NCI-H187 treated with DMSO at 0.1 percent for 48 hours (cell line): ENCODE measurements around the gene LSM3.
"Not testable (repeated sequence)": the region's sequence is repeated elsewhere in the genome, so short reads cannot be mapped to it uniquely, and the experiment has no call there.

ENCODE experiments used
- DNase-seq: peaks from one replicate; lab custom pipeline; 2025; lab: John Stamatoyannopoulos, UW

Gene LSM3

GRCh38 chr3:14222900-14223594 is 44.4 kb downstream of the LSM3 start:
- DNase-seq = no peak

GRCh38 chr3:14223595-14223994 is 45.0 kb downstream of the LSM3 start:
- no peak for DNase-seq

DNA sequence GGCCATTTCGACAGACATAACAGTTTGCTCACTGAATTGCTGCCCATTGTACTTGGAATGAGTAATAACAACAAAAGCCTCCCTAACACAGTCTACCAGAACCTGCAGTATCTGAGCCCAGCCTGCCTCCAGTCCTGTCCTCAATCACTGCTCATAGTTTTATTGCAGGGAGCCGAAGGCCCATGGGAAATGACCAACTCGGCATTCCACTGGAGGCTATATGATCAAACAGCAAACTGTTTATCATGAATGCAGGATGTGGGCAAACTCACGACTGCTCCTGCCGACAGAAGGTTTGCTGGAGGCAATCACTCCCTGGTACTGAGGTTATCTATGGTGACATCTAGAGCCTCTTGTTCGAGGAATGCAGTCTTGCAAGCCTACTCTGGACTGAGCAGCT is 46.3 kb downstream of the LSM3 start:
- no peak for DNase-seq

GRCh38 chr3:14225421-14225820 is 46.8 kb downstream of the LSM3 start:
- no peak for DNase-seq

DNA sequence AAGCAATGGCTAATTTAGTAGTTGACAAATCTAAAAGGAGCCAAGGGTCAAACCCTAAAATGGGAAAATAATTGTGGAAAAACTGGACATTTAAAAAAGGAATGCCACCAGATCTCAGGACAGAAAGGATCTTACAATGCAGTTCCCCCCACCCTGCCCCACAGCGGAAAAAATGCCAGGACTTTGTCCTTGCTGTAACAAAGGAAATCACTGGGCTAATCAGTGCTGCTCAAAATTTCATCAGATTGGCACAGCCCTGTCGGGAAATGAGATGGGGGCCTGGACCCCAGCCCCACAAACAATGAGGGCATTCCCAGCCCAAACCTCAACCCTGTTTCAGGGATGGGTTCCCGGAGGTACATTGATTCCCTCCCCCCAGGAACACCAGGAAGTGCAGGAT is 47.7 kb downstream of the LSM3 start:
- DNase-seq = not testable (repeated sequence)

- DNase-seq = no peak
Measured at GRCh38 chr3:14227856-14228255, 49.2 kb downstream of the LSM3 start.

DNA sequence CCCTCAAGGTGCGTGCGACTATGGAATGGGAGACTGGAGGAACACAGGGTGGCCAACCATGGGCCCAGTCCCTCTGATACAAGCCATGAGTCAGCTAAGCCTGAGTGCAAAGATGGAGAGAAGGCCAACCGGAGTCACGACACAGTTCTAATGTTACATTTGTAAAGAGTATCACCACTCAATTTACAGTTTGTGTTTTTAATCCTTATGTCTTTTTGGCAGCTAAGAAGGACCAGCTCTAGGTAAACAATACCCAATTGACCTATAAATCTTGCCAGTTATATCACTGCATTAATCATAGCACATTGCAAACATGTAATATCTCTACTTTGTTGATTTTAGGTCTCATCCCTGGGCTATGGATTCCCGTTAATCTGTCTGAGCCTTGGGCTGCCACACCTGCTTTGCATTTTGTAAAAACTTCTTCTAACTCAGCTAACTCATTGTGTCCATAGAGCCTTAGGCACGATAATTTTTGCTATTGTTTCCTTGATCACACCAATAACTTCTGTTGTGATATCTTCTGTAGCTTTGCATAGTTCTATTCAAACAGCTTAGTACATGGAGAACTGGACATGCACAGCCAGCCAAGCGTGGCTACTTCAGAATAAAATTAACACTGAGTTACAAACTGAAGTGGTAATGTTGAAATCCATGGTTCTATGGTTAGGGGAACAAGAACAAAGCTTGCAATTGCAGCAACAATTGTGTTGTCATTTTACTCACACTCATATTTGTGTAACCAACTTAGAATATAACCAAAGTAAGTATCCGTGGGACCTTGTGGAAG is 50.3 kb downstream of the LSM3 start:
- no peak for DNase-seq

DNA sequence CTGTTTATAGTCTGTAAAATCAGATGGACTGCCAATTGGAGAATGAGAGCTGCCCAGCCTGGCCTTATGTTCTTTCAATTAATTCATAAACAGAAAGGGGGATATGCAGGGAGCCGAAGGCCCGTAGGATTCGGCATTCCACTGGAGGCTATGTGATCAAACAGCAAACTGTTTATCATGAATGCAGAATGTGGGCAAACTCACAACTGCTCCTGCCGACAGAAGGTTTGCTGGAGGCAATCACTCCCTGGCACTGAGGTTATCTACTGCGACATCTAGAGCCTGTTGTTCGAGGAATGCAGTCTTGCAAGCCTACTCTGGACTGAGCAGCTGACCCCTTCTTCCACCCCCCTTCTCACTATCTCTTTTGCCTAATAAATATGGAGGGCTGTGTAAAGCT is 51.1 kb downstream of the LSM3 start:
- DNase-seq = not testable (repeated sequence)

DNA sequence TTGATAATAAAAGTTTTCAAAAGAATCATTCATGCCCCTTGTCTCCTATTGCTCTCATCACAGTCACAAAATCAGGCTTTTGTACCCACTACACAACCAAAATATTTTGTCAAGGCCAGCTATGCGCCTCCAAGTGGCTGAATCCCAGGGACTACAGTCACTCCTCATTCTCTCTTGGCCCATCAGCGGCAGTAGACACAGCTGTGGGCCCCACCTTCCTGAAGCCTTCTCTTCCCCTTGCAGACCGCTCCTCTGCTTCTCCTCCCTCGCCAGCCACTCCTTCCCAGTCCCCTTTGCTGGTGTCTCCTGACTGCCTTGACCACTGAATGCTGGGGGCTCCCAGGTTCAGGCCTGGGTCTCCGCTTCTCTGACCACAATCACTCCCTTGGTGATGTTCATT is 52.1 kb downstream of the LSM3 start:
- no peak for DNase-seq

DNA sequence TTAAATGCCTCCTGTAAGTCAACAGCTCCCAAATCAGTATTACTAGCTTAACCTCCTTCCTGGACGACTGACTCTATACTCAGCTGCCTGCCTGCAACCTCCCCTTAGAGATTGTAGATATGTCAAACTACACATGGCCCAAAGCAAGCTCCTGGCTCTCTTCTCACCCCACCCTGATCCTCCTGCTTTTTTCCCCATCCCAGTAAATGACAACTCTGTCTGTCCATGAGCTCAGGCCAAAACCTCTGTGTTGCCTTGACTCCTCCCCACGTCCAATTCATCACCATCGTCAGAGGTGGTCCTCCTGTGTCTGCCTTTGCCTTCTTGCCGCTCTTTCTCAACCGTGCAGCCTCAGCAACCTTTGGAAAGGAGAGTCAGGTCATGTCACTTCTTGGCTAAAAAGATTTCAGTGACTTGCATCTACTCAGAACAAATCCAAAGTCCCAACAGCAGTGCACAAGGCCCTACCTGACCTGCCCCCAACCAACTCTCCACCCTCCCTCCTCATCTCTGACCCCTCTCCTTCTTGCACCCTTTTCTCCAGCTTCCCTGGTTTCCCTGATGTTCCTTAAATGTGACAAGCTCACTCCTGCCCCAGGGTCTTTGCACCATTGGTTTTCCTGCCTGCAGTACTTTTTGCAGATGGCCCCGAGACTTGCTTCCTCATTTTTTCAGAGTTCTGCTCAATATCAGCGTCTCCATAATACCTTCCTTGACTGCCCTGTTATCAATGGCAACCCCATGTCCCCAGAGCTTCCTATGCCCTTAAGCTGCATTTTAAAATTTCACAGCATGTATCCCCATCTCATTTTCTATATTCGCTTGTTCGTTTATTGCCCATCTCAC is 52.8 kb downstream of the LSM3 start:
- no peak for DNase-seq

- DNase-seq = no peak
Measured at GRCh38 chr3:14231998-14232501, 53.4 kb downstream of the LSM3 start.

GRCh38 chr3:14234251-14235002 is 55.8 kb downstream of the LSM3 start:
- no peak for DNase-seq

- no peak for DNase-seq
Measured at GRCh38 chr3:14235003-14235911, 56.6 kb downstream of the LSM3 start.

GRCh38 chr3:14235912-14236295 is 57.3 kb downstream of the LSM3 start:
- DNase-seq = no peak

DNA sequence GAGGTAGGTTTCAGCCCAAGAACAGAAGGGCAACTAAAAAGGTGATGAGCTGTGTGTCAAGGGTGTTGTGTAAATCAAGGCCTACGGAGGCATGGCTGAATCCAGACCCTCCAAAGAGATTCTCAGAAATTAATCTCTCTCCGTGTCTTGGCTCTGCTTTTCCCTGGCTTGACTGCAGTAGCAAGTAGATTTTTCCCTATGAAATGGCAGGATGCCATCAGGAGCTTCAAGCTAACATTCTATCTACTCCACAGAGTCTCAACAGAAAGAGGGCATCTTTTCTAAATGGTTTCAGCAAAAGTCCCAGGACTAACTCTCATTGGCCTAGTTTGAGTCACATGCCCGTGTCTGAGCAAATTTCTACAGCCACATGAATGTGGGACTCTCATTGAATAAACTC is 58.3 kb downstream of the LSM3 start:
- DNase-seq = no peak

DNA sequence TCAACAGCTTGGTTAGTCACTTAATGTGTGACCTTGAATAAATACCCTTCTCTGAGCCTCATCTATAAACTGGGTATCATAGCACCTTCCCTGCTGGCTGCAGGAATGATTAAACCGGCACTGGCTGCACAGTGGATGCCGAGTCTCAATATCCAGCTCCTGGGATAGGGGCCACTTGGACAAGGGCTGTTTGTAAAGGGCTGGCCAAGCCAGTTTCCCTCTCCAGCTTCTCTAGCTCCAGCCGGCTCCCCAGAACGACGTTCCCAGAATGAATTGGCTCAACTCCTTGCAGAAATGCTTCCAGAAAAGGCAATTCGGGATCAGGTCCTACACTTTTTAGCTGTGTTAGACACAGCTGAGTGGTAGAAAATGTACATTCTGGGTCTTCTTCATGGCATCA is 58.8 kb downstream of the LSM3 start:
- no peak for DNase-seq

GRCh38 chr3:14238356-14238755 is 59.7 kb downstream of the LSM3 start:
- no peak for DNase-seq

GRCh38 chr3:14238930-14239329 is 60.3 kb downstream of the LSM3 start:
- DNase-seq = no peak

DNA sequence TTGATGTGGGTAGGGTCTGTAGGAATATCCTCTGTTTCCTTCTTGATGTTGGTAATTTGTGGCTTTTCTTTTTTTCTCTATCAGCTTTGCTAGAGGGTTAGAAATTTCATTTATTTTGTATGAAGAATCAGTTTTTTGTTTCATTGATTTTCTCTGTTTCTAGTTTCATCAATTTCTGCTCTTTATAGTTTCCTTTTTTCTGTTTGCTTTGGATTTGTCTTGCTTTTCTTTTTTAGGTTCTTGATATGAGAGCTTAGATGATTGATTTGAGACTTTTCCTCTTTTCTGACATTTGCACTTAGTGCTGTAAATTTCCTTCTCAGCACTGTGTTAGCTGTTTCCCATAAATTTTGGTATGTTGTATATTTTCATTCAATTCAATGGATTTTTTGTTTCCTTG is 61.3 kb downstream of the LSM3 start:
- DNase-seq = no peak

- no peak for DNase-seq
Measured at GRCh38 chr3:14240366-14240765, 61.7 kb downstream of the LSM3 start.

- DNase-seq = no peak
Measured at GRCh38 chr3:14241716-14242115, 63.1 kb downstream of the LSM3 start.
